ENCODE measurements around the gene DERL2. TPM values are rescaled to one million over a fixed set of nuclear protein-coding genes. Genes with fewer than 3 reads are reported as not detected.

DERL2 gene
- total RNA-seq (2022) (107 and 125 TPM in 2 replicates), Bru-seq, nascent RNA (percentile 92 among the genes with signal in this experiment), BruChase-seq, experiment 1, labeled RNA remaining after a 6-hour chase (percentile 96 among the genes with signal in this experiment), BruChase-seq, experiment 2, labeled RNA remaining after a 2-hour chase (percentile 96 among the genes with signal in this experiment)
- long read RNA-seq, full-length matches to known transcripts, result 211 of 297 reads
- long read RNA-seq, partial matches to known transcripts, result 3 of 297 reads
- long read RNA-seq, other reads (novel, unspliced or antisense), result 83 of 297 reads

DNA sequence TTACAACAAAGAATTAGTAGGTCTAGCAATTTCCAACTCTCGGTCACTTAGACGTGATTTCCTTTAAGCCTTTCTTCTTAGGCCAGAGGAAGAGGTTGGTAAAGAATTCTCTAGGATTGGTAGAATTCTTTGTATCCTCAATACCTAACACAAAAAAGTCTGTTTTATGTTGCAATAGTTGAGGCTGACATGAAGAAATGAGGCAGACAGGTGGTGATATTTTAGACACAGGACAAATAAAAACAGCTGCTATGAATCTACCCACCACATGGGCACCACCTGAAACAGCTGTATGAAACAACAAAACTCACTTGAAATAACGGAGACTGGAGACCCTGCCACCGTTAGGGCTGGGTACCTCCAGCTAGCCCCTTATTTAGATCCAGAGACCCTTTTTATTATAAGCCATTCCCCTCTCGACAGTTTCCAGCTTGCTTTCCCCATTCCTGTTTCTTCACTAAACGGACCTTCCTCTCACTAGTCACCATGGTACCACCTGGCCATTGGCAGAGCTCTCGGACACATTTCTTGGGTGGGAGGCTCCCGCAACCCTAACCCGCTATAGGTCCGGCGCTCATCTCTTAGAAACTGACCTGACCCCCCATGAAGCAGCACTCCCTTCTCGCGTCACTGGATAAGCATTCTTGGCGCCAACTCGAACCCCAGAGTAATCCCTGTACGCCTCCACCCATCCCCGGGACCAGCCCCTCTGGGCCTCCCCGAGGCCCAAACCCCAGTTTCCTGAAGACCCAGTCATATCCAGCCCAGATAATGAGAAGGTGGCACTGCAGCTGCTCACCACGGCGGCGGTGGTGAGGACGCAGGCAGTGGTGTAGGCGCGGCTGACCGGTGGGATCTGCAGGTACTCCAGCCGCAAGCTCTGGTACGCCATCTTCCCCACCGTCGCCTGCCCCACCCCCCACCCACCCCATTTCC, at the start of gene DERL2:
Gene DERL2, minus strand, starts transcription at position 909 of the 936 bp plus-strand sequence. Its CDS starts 17 bp downstream, at position 892.
- ChIA-PET CTCF (interaction anchor here (0.5 to 2.2 kb wide), 8 partner anchors 11 to 1803 kb away, joined by 3 to 8 read pairs (median 3); partner anchors contain the start of gene C1QBP), POLR2A (interaction anchor here (0.7 to 5.7 kb wide), 17 partner anchors 10 to 1527 kb away, joined by 3 to 108 read pairs (median 4); partner anchors contain the start of genes C1QBP, DHX33, NLRP1 and NUP88)
- Mint-ChIP-seq H3K4me1 (ENCODE audit: insufficient read depth, unreplicated experiment) (peaks cover 14% of the 10 kb centered on the region), H3K4me3 (ENCODE audit: unreplicated experiment) (peak within 1 kb of the TSS; percentile 91), H3K27me3 (ENCODE audit: insufficient read depth, unreplicated experiment) (no peaks in the 10 kb centered on the region), H3K36me3 (ENCODE audit: insufficient read depth, unreplicated experiment) (peaks cover 65% of the 10 kb centered on the region), H3K27ac (ENCODE audit: low read depth, unreplicated experiment) (peak within 1 kb of the TSS; percentile 99), H3K9me3 (ENCODE audit: unreplicated experiment) (no peaks in the 10 kb centered on the region)
- BruUV-seq (replicated peaks), result TSS peak; percentile 45
- no peak for DNase-seq (ENCODE audit: unreplicated experiment)
- TF ChIP-seq CTCF (IDR thresholded peaks at IDR 0.05; ENCODE audit: unreplicated experiment), result no peak
- intact Hi-C loops (cut with micrococcal nuclease), result loop anchor here (1.0 kb wide), 1 partner anchor 99 kb away; the partner anchor contains the start of gene NLRP1

DNA sequence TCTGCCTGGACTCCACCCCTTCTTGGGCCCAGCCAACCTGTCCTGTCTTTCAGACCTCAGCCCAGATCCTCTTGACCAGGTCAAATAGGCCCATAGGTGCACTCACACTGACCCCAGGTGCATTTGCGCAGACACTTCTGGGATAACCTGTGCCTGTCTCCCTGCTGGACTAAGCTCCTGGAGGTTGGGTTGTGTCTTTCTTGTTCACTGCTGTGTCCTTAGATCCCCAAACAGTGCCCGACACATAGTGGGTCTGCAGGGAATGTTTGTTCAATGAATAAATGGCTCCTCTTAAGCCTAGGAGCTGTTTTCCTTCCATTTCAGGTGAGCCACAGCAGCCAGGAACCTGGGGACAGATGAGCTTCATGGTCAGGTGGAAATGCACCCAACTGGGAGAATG, 49.5 kb upstream of the DERL2 start:
- CTCF ChIA-PET, result no interaction called here
- no peaks in the 10 kb centered on the region for H3K27me3 Mint-ChIP-seq (ENCODE audit: insufficient read depth, unreplicated experiment)

DNA sequence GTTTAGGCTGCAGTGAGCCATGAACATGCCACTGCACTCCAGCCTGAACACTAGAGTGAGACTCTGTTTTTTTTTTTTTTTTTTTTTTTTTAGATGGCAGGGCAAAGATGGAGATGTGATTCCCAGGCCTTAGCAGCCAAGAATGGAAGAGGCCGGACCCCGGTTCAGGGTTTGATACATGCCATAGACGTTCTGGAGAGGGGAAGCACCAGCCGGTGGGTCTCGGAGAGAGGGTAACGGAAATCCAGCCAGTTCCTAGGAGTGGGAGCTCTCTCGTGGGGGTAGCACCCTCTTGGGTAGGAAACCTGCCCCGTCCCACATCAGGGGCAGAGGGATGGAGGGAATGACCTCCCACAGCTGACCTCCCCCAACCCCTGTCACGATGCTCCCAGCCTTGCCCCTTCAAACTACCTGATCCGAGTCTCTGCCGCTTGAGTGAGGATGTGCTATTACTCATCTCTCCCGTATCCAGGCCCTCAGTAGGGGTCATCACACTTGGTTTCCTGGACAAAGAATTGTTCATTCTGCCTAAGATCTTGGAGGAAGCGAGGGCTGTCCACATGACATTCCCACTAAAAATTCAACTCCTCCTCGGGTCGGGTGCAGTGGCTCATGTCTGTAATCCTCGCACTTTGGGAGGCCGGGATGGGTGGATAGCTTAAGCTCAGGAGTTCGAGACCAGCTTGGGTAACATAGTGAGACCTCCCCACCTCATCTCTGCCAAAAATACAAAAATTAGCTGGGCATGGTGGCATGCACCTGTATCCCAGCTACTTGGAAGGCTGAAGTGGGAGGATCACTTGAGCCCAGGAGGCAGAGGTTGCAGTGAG, 47.7 kb upstream of the DERL2 start:
- H3K27me3 Mint-ChIP-seq (ENCODE audit: insufficient read depth, unreplicated experiment), result no peaks in the 10 kb centered on the region
- intact Hi-C loops (cut with micrococcal nuclease), result no loop called here
- BruUV-seq (replicated peaks), result no TSS peak
- TF ChIP-seq CTCF (IDR thresholded peaks at IDR 0.05; ENCODE audit: unreplicated experiment), result no peak
- no peak overlapping the region for H3K27ac Mint-ChIP-seq (ENCODE audit: low read depth, unreplicated experiment)
- ChIA-PET POLR2A (interaction anchor here (0.6 kb wide), 2 partner anchors 51 to 905 kb away, joined by 3 read pairs; partner anchors contain the start of gene NLRP1), CTCF (interaction anchor here (0.6 to 0.7 kb wide), 4 partner anchors 10 to 1217 kb away, joined by 3 to 5 read pairs (median 4); no protein-coding TSS in a partner anchor)
- H3K36me3 Mint-ChIP-seq (ENCODE audit: insufficient read depth, unreplicated experiment), result peaks cover 30% of the 10 kb centered on the region
- H3K4me1 Mint-ChIP-seq (ENCODE audit: insufficient read depth, unreplicated experiment), result no peaks in the 10 kb centered on the region
- no peaks in the 10 kb centered on the region for H3K9me3 Mint-ChIP-seq (ENCODE audit: unreplicated experiment)
- no peak overlapping the region for H3K4me3 Mint-ChIP-seq (ENCODE audit: unreplicated experiment)
- DNase-seq (ENCODE audit: unreplicated experiment), result no peak

More for the DNA sequence above, 49.5 kb upstream of the DERL2 start:
- Mint-ChIP-seq H3K36me3 (ENCODE audit: insufficient read depth, unreplicated experiment) (peaks cover 31% of the 10 kb centered on the region), H3K4me3 (ENCODE audit: unreplicated experiment) (no peak overlapping the region), H3K4me1 (ENCODE audit: insufficient read depth, unreplicated experiment) (no peaks in the 10 kb centered on the region), H3K9me3 (ENCODE audit: unreplicated experiment) (no peaks in the 10 kb centered on the region), H3K27ac (ENCODE audit: low read depth, unreplicated experiment) (no peak overlapping the region)
- intact Hi-C loops (cut with micrococcal nuclease), result no loop called here
- no peak for DNase-seq (ENCODE audit: unreplicated experiment)
- no peak for TF ChIP-seq CTCF (IDR thresholded peaks at IDR 0.05; ENCODE audit: unreplicated experiment)
- BruUV-seq (replicated peaks), result no TSS peak
- POLR2A ChIA-PET, result interaction anchor here (0.8 kb wide), 1 partner anchor 93 kb away, joined by 3 read pairs; no protein-coding TSS in a partner anchor

All from MCF 10A (cell line).